ENCODE measurements around the gene CCDC78.

CCDC78 gene

DNA sequence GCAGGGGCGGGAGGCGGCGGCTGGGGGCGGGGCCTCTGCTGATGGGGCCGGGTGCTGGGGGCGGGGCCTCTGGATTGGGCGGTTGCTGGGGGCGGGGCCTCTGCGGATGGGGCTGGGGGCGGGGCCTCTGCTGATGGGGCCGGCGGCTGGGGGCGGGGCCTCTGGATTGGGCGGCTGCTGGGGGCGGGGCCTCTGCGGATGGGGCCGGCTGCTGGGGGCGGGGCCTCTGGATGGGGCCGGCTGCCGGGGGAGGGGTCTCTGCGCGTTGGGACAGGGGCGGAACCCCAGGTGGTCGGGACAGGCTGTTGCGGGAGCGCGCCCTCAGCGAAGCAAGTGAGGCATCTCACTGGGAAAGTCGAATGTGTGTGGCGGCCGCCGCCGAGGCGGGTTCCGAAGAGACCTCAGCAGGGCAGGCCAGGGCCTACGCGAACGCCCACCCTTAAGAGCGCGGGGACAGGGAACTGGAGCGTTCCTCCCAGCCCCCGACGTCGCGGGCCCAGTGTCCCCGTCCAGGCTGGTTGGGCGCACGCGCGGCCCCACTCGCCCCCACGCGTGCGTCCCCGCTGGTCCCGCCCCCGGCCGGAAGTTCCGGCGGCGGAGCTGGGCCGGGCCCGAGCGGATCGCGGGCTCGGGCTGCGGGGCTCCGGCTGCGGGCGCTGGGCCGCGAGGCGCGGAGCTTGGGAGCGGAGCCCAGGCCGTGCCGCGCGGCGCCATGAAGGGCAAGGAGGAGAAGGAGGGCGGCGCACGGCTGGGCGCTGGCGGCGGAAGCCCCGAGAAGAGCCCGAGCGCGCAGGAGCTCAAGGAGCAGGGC, 46.2 kb downstream of the CCDC78 start, which contains the start of gene STUB1:
TSS of gene STUB1 (plus strand) at position 597 of the 811 bp plus-strand sequence. CDS start at position 713, 116 bp downstream.
- DNase-seq (ENCODE audit: low read depth, low spot score), result peak; percentile 92

DNA sequence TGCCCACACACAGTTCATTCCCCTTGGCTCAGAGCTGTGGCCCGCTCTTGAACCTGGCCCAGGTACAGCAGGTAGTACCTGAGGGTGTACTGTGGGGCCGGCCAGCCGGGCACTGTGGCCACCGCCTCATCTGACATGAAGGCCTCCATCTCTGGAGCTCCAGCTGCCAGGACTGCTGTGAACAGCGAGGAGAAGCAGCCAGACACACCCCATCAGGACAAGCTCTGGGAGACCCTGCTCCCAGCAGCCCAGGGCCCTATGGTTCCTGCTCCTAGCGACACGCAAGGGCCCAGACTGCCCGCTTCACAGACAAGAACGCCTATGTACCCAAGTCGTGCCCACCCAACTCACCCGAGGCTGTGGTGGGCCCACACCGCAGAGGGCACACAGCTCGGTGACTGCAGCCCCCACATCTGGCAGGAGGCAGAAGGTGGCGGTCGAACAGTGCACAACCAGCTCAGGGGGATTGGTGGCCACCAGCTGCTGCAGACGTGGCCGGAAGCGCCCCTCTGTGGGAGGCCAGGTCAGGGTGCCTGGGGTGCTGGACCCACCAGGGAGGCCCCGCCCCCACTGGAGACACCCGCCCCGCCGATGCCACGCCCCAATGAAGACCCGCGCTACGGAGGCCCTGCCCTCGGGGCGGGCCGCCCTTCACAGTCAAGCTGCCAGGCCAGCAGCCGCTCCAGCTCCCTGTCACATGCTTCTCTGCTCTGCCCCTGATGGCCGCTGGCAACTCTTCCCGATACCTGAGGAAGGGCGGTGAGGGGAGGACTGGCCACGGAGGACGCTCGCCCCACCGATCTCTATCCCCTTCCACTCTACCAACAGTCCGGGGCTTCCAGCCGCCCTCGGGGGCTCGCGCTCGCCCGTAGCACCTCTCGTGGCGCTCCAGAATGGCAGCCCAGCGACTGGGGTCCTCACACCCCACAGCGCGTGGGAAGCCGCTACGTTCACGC, 47.1 kb downstream of the CCDC78 start:
- DNase-seq (ENCODE audit: low read depth, low spot score), result peak; percentile 74

DNA sequence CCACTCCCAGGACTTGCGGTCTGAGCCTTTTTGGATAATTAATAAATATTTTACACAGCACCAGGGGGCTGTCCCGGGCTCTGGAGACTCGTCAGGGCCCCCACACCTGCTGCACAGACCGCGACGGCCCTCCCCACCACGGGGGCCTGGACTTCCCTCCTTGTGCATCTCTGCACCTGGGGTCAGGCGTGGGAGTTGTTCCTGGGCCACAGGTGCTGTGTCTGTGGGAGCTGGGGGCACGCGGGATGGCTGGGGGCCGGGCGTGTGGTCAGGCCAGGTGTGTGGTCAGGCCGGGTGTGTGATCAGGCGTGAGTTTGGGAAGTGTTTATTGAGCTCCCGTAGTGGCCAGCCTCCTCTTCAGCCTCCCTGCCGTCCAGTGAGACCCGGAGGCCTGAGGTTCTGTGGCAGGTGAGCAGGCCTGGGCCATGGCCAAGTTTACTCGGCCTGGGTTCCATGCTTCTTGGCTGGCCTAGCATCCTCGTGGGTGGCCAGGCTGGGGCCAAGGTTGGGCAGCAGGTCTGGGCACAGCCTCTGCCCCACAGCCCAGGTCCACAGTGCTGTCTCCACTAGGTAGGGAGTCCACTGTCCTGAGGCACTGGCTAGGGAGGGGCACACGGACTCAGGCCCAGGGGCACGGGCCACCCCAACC, 47.9 kb downstream of the CCDC78 start:
- no peak for DNase-seq (ENCODE audit: low read depth, low spot score)

DNA sequence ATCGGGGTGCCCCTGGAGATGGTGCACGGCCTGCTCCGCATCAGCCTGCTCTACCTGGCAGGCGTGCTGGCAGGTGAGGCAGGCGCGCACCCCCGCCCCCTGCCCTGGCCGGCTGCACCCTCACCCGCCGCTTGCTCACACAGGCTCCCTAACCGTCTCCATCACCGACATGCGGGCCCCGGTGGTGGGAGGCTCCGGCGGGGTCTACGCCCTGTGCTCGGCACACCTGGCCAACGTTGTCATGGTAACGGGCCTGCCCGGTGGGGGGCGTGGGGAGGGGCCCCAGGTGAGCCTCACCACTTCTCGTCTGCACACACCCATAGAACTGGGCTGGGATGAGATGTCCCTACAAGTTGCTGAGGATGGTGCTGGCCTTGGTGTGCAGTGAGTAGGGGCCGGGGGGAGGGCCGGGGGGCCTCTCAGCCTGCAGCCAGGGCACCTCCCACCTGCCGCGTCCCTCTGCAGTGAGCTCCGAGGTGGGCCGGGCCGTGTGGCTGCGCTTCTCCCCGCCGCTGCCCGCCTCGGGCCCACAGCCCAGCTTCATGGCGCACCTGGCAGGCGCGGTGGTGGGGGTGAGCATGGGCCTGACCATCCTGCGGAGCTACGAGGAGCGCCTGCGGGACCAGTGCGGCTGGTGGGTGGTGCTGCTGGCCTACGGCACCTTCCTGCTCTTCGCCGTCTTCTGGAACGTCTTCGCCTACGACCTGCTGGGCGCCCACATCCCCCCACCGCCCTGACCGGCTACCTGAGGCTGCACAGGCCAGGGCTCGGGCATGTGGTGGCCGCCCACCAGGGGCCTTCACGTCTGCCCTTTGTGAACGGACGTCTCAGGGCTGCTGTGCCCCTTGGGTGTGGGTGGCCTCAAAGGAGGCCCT, 48.7 kb downstream of the CCDC78 start:
- DNase-seq (ENCODE audit: low read depth, low spot score), result no peak

DNA sequence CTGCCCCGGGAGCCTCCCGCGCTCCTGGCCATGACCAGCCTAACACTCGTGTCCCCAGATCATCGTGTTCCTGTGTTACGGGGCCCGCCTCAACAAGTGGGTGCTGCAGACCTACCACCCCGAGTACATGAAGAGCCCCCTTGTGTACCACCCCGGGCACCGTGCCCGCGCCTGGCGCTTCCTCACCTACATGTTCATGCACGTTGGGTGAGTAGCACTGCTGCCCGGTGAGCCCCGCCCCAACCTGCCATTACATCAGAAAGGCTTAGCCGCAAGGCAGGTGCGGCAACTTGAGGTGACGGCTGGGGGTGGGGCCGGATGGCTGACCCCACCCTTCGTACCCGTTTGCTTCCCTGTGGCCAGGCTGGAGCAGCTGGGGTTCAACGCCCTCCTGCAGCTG, 49.3 kb downstream of the CCDC78 start:
- no peak for DNase-seq (ENCODE audit: low read depth, low spot score)

DNA sequence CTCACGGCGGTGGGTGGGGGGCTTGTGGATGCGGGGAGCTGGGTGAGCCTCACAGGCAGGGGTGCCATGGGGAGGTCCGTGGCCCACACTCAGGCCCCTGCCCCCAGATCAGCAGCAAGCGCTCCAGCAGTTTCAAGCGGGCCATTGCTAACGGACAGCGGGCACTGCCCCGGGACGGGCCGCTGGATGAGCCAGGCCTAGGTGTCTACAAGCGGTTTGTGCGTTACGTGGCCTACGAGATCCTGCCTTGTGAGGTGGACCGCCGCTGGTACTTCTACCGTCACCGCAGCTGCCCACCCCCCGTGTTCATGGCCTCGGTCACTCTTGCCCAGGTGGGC, 49.7 kb downstream of the CCDC78 start:
- DNase-seq (ENCODE audit: low read depth, low spot score), result no peak

DNA sequence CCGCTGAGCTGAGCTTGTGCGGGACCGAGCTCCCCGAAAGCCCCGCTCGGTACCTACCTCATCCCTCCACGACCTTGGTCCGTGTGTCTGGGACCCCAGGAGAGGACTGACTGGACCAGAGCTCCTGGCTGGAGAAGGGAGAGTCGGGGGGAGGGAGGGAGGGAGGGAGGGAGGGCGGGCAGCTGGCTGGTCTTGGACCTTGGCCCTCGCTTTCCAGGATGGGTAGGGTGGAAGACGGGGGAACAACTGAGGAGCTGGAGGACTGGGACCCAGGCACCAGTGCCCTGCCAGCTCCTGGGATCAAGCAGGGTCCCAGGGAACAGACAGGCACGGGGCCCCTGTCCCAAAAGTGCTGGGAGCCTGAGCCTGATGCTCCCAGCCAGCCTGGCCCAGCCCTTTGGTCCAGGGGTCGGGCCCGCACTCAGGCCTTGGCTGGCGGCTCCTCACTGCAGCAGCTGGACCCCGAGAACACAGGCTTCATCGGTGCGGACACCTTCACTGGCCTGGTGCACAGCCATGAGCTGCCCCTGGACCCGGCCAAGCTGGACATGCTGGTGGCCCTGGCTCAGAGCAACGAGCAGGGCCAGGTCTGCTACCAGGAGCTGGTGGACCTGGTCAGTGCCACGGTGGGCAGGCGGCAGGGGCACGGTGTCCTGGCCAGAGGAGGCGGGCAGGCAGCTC, 50.2 kb downstream of the CCDC78 start:
- DNase-seq (ENCODE audit: low read depth, low spot score), result no peak

DNA sequence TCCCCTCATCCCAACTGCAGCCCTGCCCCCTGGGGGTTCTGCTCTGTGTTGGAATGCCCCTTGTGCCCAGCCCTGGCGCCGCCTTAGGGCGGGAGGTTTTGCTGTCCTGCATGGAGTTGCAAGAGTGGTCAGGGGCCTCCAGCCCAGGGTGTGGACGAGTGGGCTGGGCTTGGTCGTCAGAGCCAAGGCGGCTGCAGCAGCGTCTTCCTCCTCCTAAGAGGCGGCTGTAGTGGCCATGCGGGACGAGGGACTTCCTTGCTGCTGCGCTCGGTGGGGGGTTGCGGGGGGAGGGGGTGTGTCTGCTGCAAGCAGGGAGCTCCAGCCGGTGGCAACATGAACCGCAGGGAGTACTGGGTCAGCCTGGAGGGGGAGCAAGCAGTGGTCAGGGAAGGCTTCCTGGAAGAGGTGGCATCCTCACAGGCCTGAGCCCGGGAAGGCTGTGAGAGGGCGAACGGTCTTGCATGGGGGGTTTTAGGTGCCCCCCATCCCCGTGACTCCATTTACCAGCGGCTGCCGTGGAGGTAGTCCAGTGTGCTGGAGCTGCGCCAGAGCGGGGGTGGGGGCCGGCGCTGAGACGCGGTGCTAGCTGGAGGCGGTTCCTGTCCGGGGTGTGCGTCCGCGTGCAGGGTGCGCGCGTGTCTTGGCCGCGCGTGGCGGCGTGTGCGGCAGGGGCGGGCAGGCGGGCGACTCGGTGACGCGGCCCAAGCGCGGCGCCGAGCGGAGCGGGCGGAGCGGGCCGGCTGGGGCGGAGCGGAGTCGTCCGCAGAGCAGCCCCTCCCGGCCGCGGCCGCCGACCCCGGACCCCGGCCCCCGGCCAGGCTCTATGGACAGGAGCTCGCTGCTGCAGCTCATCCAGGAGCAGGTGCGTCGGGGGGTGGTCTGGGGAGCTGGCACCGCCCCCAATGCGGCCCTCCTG, 51.0 kb downstream of the CCDC78 start, which contains the start of gene RHBDL1:
TSS of gene RHBDL1 (plus strand) at position 704 of the 916 bp plus-strand sequence. CDS start at position 824, 120 bp downstream.
- peak; percentile 48 for DNase-seq (ENCODE audit: low read depth, low spot score)

DNA sequence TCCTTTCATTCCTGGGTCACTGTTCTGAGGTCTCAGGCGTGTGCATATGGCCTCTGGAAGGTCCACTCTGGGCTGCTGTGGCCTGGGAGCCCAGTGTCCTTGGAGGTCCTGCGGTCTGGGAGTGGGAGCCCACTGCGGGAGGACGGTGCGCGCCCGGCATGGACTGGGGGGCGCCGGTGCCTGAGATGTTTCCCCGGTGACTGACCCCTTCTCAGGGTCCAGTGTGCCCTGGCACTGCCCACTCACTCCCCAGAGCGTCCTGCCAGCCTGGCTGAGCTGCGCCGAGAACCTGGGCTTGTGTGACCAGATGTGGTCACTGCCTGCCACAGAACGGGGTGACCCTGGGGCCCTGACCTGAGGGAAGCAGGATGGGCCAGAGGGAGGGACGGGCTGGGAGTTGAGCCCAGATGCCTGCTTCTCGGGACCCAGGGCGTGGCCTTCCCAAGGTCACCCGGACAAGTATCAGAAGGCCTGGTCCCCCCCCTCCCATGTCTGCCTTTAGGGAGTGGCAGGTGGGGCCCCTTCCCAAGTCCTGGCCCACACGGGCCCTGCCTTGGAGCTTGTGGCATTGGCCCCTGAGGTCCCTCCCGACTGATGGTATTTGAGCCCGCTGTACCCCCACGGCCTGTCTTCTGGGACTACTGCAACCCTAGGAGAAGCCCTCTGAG, 51.9 kb downstream of the CCDC78 start:
- no peak for DNase-seq (ENCODE audit: low read depth, low spot score)

DNA sequence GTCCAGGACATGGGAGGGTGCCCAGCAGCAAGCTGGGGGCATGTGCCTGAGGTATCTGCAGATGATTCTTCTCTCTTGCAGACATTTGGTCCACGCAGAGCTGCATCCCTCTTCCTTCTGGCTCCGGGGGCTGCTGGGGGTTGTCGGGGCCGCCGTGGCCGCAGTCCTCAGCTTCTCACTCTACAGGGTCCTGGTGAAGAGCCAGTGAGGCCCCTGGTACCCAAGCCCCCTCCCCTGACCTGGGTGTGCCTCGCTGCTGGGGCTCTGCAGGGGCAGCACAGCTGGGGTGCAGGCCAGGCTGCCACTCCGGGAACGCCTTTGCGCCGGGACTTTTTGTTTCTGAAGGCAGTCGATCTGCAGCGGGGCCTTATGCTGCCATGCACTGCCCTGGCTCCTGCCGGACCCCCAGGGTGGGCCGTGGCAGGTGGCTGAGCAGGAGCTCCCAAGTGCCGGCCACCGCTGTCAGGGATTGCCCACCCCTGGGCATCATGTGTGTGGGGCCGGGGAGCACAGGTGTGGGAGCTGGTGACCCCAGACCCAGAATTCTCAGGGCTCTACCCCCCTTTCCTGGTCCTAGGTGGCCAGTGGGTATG, 52.7 kb downstream of the CCDC78 start:
- DNase-seq (ENCODE audit: low read depth, low spot score), result no peak

DNA sequence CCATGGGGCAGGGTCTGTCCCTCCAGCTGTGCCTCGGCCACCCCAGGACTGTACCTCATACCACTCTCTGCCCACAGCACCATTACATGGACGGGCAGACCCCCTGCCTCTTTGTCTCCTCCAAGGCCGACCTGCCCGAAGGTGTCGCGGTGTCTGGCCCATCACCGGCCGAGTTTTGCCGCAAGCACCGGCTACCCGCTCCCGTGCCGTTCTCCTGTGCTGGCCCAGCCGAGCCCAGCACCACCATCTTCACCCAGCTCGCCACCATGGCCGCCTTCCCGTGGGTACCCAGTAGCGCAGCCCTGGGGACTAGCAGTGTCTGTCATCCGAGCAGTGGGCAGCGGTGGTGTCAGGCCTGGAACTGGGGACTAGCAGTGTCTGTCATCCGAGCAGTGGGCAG, 53.4 kb downstream of the CCDC78 start:
- DNase-seq (ENCODE audit: low read depth, low spot score), result no peak
